Smooth muscle cell of the brain vasculature (primary cell): Measurements from ENCODE around the gene TMEM116.

Experiments used
- DNase-seq: peaks from one replicate; pipeline ENCODE4 v3.0.0-alpha.2; 2012; ENCODE audit warnings: low read depth, low spot score

Gene TMEM116

DNA sequence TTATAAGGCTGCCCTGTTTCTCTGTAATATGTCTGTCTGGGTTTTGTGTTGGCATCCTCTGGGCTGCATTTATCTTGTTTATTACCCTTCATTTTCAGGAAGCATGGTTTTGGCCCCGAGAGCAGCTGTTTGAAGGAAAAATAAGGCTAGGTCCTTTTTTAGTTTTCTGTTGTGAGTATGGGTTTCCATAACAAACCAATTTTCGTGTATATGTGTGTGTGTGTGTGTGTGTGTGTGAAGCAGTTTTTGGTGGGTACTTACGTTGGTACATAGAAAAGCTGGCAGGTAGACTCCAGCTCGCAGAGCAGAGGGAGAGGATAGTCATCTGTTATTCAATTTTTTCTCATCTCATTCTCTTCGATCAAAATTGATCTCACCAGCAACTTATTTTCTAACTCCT lies 118.4 kb downstream of the TMEM116 start:
- DNase-seq: no peak

DNA sequence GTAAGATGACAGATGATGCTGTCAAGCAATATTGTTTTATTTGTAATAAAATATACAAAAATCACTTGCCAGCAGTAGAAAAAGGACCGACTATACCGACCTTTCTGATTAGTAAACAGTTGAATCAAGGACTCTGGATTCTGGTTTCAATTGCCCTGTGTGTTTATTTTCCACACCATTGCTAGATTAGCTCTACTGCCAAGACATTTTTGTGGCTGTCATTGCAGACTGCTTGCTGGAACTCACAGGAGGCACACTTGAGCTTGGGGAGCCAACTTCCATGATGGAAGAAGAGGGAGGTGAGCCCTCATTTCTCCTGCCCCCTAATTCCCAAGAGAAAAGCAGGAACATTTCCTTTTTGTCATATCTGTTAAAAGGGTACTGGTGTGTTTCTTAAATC lies 119.7 kb downstream of the TMEM116 start:
- DNase-seq: no peak

DNA sequence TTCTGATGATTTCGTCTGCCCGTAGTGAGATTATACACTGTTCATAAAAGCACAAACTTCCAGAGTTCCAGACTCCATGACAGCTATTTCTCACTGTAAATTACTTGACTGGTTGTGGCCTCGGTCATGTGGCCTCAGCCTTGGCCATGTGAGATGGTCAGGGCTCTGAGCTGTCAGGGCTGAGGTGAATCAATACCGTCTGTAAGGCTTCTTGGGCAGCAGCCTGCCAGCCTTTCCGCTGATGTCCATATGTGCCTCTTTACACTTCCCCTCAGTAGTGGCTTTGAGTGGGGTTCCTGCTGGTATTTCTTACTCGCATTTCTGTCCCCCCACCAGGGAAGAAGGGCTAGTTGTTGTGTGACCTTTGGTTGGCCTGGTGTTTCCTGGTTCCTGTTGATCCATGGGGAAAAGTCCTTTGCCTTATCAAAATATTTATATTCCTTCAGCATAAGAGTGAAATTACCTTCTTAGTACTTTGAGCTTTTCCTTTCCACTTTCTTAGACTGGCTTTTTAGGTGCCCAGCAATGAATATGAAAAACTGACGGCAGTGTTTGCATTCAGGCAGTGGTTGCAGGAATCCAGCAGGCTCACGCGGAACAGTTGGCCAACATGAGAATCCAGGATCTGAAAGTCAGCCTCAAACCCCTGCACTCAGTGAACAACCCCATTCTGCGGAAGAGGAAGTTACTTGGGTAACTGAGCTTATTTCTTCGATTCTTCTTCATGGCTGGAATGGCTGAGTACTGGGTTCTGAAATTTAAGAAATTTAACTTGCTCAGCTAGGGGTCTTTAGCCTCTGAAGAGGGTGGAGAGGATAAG lies 124.8 kb downstream of the TMEM116 start:
- no peak for DNase-seq

DNA sequence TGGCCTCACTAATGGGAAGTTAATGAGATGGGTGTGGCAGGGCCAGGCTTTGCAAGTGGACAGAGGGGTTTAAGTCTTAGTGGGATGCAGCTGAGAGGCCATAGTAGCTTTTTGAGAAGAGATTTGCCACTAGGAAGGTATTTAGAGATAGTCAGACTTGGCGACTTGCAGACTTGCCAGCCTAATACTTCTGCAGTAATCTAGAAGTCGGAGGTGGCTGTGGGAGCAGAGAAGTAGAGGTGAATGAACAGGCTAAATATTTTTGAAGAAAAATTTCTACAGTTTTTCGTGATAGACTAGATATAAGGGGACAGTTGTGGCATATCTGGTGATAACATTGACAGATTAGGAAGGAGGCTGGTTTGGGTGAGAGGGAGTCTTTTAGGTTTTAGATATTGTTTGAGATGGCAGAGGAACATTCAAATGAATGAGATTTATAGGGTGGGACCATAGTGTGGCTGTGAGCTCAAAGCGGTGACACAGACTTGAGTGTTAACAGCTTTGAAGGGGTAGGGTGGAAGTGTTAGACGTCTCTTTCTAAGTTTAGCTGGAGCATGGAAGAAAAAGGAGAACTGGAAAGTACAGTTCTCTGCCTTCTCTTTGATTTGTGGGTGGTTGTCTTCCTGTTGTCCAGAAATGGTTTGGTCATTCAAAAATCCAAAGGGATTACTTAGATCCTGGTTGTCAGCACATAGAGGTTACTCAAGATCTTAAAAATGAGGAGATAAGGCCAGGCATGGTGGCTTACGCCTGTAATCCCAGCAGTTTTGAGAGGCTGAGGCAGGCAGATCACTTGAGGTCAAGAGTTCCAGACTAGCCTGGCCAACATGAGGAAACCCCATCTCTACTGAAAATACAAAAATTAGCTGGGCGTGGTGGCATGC lies 126.1 kb downstream of the TMEM116 start:
- DNase-seq: no peak

DNA sequence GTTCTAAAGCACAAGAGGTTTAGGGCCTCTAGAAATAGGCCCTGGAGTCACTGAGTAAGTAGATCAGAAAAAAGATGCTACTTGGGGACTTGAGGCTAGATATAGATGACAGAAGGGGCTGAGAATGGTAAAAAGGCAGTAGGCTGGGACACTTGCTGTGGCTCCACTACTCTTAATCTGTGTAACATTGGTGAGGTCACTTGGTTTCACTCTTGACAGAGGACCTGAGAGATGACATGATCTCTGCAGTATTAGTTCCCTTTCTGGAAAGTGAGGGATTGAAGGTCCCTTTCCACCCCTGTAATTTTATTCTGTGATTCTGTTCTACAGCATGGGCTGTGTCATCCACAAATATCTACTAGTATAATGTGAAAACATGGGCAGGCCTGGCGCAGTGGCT lies 131.2 kb downstream of the TMEM116 start:
- DNase-seq: no peak
